Measurements from ENCODE around the gene GALNT2. TPM values are rescaled to one million over a fixed set of nuclear protein-coding genes. Genes with fewer than 3 reads are reported as not detected.

The GALNT2 gene
- polyA plus RNA-seq, 1 of the 3 experiments (the other 2 are of a cell fraction): 118 TPM

- TF ChIP-seq CTCF (IDR thresholded peaks at IDR 0.05) (no peak), EZH2phosphoT487 (IDR thresholded peaks at IDR 0.05; ENCODE audit: borderline replicate concordance, low read depth) (no peak), SMC3 (IDR thresholded peaks at IDR 0.05; ENCODE audit: low read depth, low read length) (no peak)
Observed at GRCh38 chr1:230156536-230156935, 89.5 kb downstream of the GALNT2 start (continued).

DNA sequence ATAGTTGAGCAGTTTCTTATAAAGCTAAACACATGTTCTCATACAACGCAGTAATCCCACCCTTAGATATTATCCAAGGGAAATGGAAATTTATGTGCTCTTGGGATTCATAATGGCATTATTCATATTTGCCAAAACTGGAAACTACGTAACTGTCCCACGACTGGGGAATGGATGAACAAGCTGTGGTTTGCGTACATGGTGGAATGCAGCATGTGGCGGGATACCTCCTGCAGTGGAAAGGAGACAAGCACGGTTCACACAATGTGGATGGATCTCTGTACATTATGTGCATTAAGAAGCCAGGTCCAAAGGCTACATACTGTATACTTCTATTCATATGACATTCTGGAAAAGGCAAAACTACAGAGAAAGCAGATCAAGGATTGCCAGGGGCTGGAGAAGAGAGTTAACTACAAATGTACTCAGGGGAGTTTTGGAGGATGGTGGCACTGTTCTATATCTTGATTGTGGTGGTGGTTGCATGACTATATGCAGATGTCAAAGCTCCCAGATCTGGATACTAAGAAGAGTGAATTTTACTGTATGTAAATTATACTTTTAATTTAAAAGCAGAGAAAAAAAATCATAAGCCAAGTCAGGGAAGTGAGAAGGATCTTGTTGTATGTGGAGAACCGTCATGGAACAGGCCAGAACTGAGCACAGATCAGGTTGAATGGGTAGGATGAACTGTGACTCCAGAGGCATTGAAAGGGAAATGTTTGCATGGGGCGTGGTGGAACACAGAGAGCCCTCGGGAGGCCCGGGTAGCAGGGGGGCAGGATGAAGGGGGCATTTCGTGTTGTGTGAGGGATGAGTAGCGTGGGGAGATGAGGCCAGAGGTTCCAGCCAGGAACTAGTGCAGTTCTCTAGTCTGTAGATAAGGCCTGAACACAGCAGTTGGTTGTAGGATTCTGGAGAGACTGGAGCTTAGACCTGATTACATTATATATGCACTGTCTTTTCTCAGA, 90.7 kb downstream of the GALNT2 start:
- H4K20me1 ChIP-seq (ENCODE audit: insufficient read depth): peaks cover 31% of the 10 kb centered on the region
- H3K27me3 ChIP-seq (ENCODE audit: insufficient read depth): no peaks in the 10 kb centered on the region
- H3K4me3 ChIP-seq (ENCODE audit: low read depth in 2 of 2, low read length in 1 of 2): no peak overlapping the region
- no peak for DNase-seq
- no peak overlapping the region for H3K9ac ChIP-seq
- ChIA-PET POLR2A (no interaction called here), CTCF (interaction anchor here (0.7 to 1.0 kb wide), 4 partner anchors 9 to 498 kb away, joined by 3 to 5 read pairs (median 3); no protein-coding TSS in a partner anchor)
- TF ChIP-seq NRF1 (IDR thresholded peaks at IDR 0.05; ENCODE audit: low read depth, low read length) (no peak), SMC3 (IDR thresholded peaks at IDR 0.05; ENCODE audit: low read depth, low read length) (no peak), GATA2 (CRISPR knock-in tag; IDR thresholded peaks at IDR 0.05) (no peak), CTCF (IDR thresholded peaks at IDR 0.05) (no peak), RXRA (IDR thresholded peaks at IDR 0.05; ENCODE audit: borderline replicate concordance, low read depth) (no peak), GABPA (IDR thresholded peaks at IDR 0.05; ENCODE audit: low read depth) (no peak), RCOR1 (IDR thresholded peaks at IDR 0.05; ENCODE audit: low read length) (no peak), EZH2phosphoT487 (IDR thresholded peaks at IDR 0.05; ENCODE audit: borderline replicate concordance, low read depth) (no peak), FOXM1 (IDR thresholded peaks at IDR 0.05; ENCODE audit: low read depth) (no peak), IRF3 (IDR thresholded peaks at IDR 0.05; ENCODE audit: low read depth, low read length) (no peak), RAD21 (IDR thresholded peaks at IDR 0.05; ENCODE audit: low read length) (no peak), SIN3A (IDR thresholded peaks at IDR 0.05; ENCODE audit: borderline replicate concordance, low read depth, low read length) (no peak), FOSL2 (IDR thresholded peaks at IDR 0.05; ENCODE audit: borderline replicate concordance, low read depth) (no peak)
- TF ChIP-seq, protein P1, sequence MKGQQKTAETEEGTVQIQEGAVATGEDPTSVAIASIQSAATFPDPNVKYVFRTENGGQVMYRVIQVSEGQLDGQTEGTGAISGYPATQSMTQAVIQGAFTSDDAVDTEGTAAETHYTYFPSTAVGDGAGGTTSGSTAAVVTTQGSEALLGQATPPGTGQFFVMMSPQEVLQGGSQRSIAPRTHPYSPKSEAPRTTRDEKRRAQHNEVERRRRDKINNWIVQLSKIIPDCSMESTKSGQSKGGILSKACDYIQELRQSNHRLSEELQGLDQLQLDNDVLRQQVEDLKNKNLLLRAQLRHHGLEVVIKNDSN (IDR thresholded peaks at IDR 0.05; ENCODE audit: borderline replicate concordance, low read depth): no peak
- no peaks in the 10 kb centered on the region for H3K9me2 ChIP-seq
- H2AFZ ChIP-seq (ENCODE audit: low read depth): no peak overlapping the region
- no peaks in the 10 kb centered on the region for H3F3A ChIP-seq (replicated peaks; ENCODE audit: insufficient read depth)
- no peaks in the 10 kb centered on the region for H3K9me3 ChIP-seq
- peaks cover 4 to 31% of the 10 kb centered on the region in 2 experiments; a peak in 2 of 4 replicates for H3K4me1 ChIP-seq (ENCODE audit: control insufficient read depth in 1 of 2, insufficient read depth in 2 of 2, low read depth in 1 of 2, low read length in 1 of 2)
- peaks cover 0 to 3% of the 10 kb centered on the region in 2 experiments for H3K36me3 ChIP-seq (replicated peaks in 1 of 2; ENCODE audit: control insufficient read depth in 1 of 2, insufficient read depth in 2 of 2, low read length in 1 of 2)
- peaks cover 78% of the 10 kb centered on the region for H3K79me2 ChIP-seq (ENCODE audit: insufficient read depth)
- no peak overlapping the region for H3K4me2 ChIP-seq
- no peak overlapping the region for H3K27ac ChIP-seq (ENCODE audit: low read depth in 2 of 2, low read length in 1 of 2)
- WGBS (ENCODE audit: low lambda C conversion rate): 86% methylated on average over 12 of the region's 12 CpGs
